MG63 (cell line): ENCODE data around the gene TPD52L2. TPM values are rescaled to one million over a fixed set of nuclear protein-coding genes. Genes with fewer than 3 reads are reported as not detected.
A peak's percentile ranks its signal among the peaks of the same experiment; 100 is the strongest.
"Not testable (repeated sequence)": the region's sequence is repeated elsewhere in the genome, so short reads cannot be mapped to it uniquely, and the experiment has no call there.

Experiments
- DNase-seq: peaks from one replicate; pipeline ENCODE4 v3.0.0-alpha.2; 2020
- H3K27me3 ChIP-seq: fragments of 250-450 bp; sonication (Bioruptor Pico); 2 replicates; pipeline ENCODE4 v1.5.1; 2020; ENCODE audit warnings: mild to moderate bottlenecking, moderate library complexity
- H3K36me3 ChIP-seq: fragments of 250-450 bp; sonication (Bioruptor Pico); 2 replicates; pipeline ENCODE4 v1.5.1; 2020; ENCODE audit warnings: mild to moderate bottlenecking, moderate library complexity
- H3K4me3 ChIP-seq: fragments of 250-450 bp; sonication (Bioruptor Pico); 2 replicates; pipeline ENCODE4 v1.5.1; 2020; ENCODE audit warnings: mild to moderate bottlenecking, moderate library complexity
- H3K9me3 ChIP-seq: fragments of 250-450 bp; sonication (Bioruptor Pico); 2 replicates; pipeline ENCODE4 v1.5.1; 2020; ENCODE audit warnings: mild to moderate bottlenecking, moderate library complexity
- total RNA-seq: library from RNA; depleted of rRNA; stranded (reverse); fragments of >200 nt; shearing (Covaris generic); gene quantifications from 2 replicates; pipeline ENCODE4 v1.2.3, GENCODE V29; 2014; ENCODE audit warnings: low replicate concordance

TPD52L2 gene
- total RNA-seq, 1 experiment from 2014 or later, result 192 TPM

- H3K4me3 ChIP-seq, result no peak overlapping the region
- no peaks in the 10 kb centered on the region for H3K9me3 ChIP-seq
- no peak for DNase-seq
- no peaks in the 10 kb centered on the region for H3K27me3 ChIP-seq
- no peaks in the 10 kb centered on the region for H3K36me3 ChIP-seq
Observed at GRCh38 chr20:63848003-63848911, 16.8 kb upstream of the TPD52L2 start.

GRCh38 chr20:63850689-63851547, 14.2 kb upstream of the TPD52L2 start:
- H3K4me3 ChIP-seq, result no peak overlapping the region
- no peaks in the 10 kb centered on the region for H3K36me3 ChIP-seq
- no peaks in the 10 kb centered on the region for H3K9me3 ChIP-seq
- DNase-seq, result no peak
- no peaks in the 10 kb centered on the region for H3K27me3 ChIP-seq

GRCh38 chr20:63851548-63851943, 13.5 kb upstream of the TPD52L2 start:
- not testable (repeated sequence) for DNase-seq, H3K36me3 ChIP-seq

GRCh38 chr20:63853733-63854068, 11.4 kb upstream of the TPD52L2 start:
- not testable (repeated sequence) for H3K27me3 ChIP-seq, H3K36me3 ChIP-seq, DNase-seq, H3K4me3 ChIP-seq, H3K9me3 ChIP-seq

More at GRCh38 chr20:63851548-63851943, 13.5 kb upstream of the TPD52L2 start:
- not testable (repeated sequence) for H3K4me3 ChIP-seq, H3K9me3 ChIP-seq, H3K27me3 ChIP-seq

GRCh38 chr20:63854069-63854765, 10.9 kb upstream of the TPD52L2 start:
- Histone ChIP-seq H3K9me3 (no peaks in the 10 kb centered on the region), H3K4me3 (no peak overlapping the region), H3K36me3 (no peaks in the 10 kb centered on the region), H3K27me3 (no peaks in the 10 kb centered on the region)
- no peak for DNase-seq

- no peaks in the 10 kb centered on the region for H3K9me3 ChIP-seq
- DNase-seq, result no peak
- H3K36me3 ChIP-seq, result no peaks in the 10 kb centered on the region
- H3K27me3 ChIP-seq, result no peaks in the 10 kb centered on the region
- H3K4me3 ChIP-seq, result no peak overlapping the region
Observed at GRCh38 chr20:63854766-63855362, 10.2 kb upstream of the TPD52L2 start.

- Histone ChIP-seq H3K27me3 (no peaks in the 10 kb centered on the region), H3K9me3 (no peaks in the 10 kb centered on the region), H3K4me3 (no peak overlapping the region), H3K36me3 (no peaks in the 10 kb centered on the region; the same call in 1 of the 2 replicates)
- DNase-seq, result no peak
Observed at GRCh38 chr20:63855363-63856097, 9.5 kb upstream of the TPD52L2 start.

GRCh38 chr20:63856098-63856511, 9.0 kb upstream of the TPD52L2 start:
- DNase-seq, result no peak

GRCh38 chr20:63857764-63858392, 7.2 kb upstream of the TPD52L2 start:
- H3K27me3 ChIP-seq, result no peaks in the 10 kb centered on the region
- peaks cover 17% of the 10 kb centered on the region for H3K36me3 ChIP-seq
- H3K9me3 ChIP-seq, result no peaks in the 10 kb centered on the region
- H3K4me3 ChIP-seq, result no peak overlapping the region
- DNase-seq, result peak; percentile 41

More at GRCh38 chr20:63856098-63856511, 9.0 kb upstream of the TPD52L2 start:
- Histone ChIP-seq H3K4me3 (no peak overlapping the region), H3K27me3 (no peaks in the 10 kb centered on the region), H3K9me3 (no peaks in the 10 kb centered on the region), H3K36me3 (peaks cover 5% of the 10 kb centered on the region)

GRCh38 chr20:63858393-63859165, 6.5 kb upstream of the TPD52L2 start:
- Histone ChIP-seq H3K4me3 (no peak overlapping the region), H3K9me3 (no peaks in the 10 kb centered on the region), H3K36me3 (peaks cover 23% of the 10 kb centered on the region), H3K27me3 (no peaks in the 10 kb centered on the region)
- DNase-seq, result peak; percentile 59

GRCh38 chr20:63859166-63859699, 5.8 kb upstream of the TPD52L2 start:
- no peak overlapping the region for H3K4me3 ChIP-seq
- H3K27me3 ChIP-seq, result no peaks in the 10 kb centered on the region
- no peak for DNase-seq
- no peaks in the 10 kb centered on the region for H3K9me3 ChIP-seq
- peaks cover 24% of the 10 kb centered on the region for H3K36me3 ChIP-seq

- H3K36me3 ChIP-seq, result peaks cover 24% of the 10 kb centered on the region
- no peaks in the 10 kb centered on the region for H3K9me3 ChIP-seq
- H3K4me3 ChIP-seq, result no peak overlapping the region
- H3K27me3 ChIP-seq, result no peaks in the 10 kb centered on the region
- no peak for DNase-seq
Observed at GRCh38 chr20:63860325-63861051, 4.6 kb upstream of the TPD52L2 start.

- H3K4me3 ChIP-seq, result no peak within 1 kb of the TSS
- DNase-seq, result no peak
Observed at GRCh38 chr20:63861365-63861934, 3.6 kb upstream of the TPD52L2 start, which contains the start of gene ABHD16B. TSS of gene ABHD16B (plus strand) at chr20:63861498. CDS start at chr20:63861541, 43 bp downstream.

More at GRCh38 chr20:63861365-63861934, 3.6 kb upstream of the TPD52L2 start, which contains the start of gene ABHD16B:
- Histone ChIP-seq H3K27me3 (no peaks in the 10 kb centered on the region), H3K9me3 (no peaks in the 10 kb centered on the region), H3K36me3 (peaks cover 30% of the 10 kb centered on the region)
